DOHH2 (cell line): ENCODE data around the gene NPR3.

ENCODE experiments used
- CTCF ChIP-seq: fragments of 200-600 bp; sonication (generic); IDR thresholded peaks from one replicate; pipeline ENCODE4 v1.5.1; 2014; ENCODE audit warnings: antibody characterized with exemption, mild to moderate bottlenecking, low read depth, low read length; ENCODE audit not compliant: poor library complexity, severe bottlenecking
- EZH2phosphoT487 ChIP-seq: fragments of 200-600 bp; sonication (generic); IDR thresholded peaks from 2 replicates; pipeline ENCODE4 v1.6.1; 2017; ENCODE audit warnings: borderline replicate concordance, mild to moderate bottlenecking, antibody characterized with exemption, low read length, moderate library complexity, mixed read lengths

GRCh38 chr5:32710550-32711361 lies at the start of gene NPR3:
- TF ChIP-seq EZH2phosphoT487 (no peak), CTCF (no peak)
